ENCODE results near the gene WSB1.

WSB1 gene

GRCh38 chr17:27321372-27321771 lies 27.5 kb downstream of the WSB1 start:
- DNase-seq: no peak
- in situ Hi-C loops (cut with HindIII; ENCODE audit: low pct_ligation_motif_present, low sequenced_read_pairs): no loop called here
- H3K27ac ChIP-seq: no peak overlapping the region

GRCh38 chr17:27322026-27322425 lies 28.1 kb downstream of the WSB1 start:
- Histone ChIP-seq H3K27me3 (replicated peaks) (no peaks in the 10 kb centered on the region), H3K27ac (no peak overlapping the region), H3K36me3 (replicated peaks) (peaks cover 12% of the 10 kb centered on the region), H3K4me3 (ENCODE audit: low read depth, low read length) (no peak overlapping the region)
- in situ Hi-C loops (cut with HindIII; ENCODE audit: low pct_ligation_motif_present, low sequenced_read_pairs): no loop called here
- TF ChIP-seq, protein P1, sequence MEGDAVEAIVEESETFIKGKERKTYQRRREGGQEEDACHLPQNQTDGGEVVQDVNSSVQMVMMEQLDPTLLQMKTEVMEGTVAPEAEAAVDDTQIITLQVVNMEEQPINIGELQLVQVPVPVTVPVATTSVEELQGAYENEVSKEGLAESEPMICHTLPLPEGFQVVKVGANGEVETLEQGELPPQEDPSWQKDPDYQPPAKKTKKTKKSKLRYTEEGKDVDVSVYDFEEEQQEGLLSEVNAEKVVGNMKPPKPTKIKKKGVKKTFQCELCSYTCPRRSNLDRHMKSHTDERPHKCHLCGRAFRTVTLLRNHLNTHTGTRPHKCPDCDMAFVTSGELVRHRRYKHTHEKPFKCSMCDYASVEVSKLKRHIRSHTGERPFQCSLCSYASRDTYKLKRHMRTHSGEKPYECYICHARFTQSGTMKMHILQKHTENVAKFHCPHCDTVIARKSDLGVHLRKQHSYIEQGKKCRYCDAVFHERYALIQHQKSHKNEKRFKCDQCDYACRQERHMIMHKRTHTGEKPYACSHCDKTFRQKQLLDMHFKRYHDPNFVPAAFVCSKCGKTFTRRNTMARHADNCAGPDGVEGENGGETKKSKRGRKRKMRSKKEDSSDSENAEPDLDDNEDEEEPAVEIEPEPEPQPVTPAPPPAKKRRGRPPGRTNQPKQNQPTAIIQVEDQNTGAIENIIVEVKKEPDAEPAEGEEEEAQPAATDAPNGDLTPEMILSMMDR (IDR thresholded peaks at IDR 0.05; ENCODE audit: low read depth, low read length, missing control alignments): no peak
- DNase-seq: no peak

More at GRCh38 chr17:27321372-27321771, 27.5 kb downstream of the WSB1 start:
- no peak overlapping the region for H3K4me3 ChIP-seq (ENCODE audit: low read depth, low read length)
- H3K36me3 ChIP-seq (replicated peaks): peaks cover 18% of the 10 kb centered on the region
- no peaks in the 10 kb centered on the region for H3K27me3 ChIP-seq (replicated peaks)
- TF ChIP-seq, protein P1 (IDR thresholded peaks at IDR 0.05; ENCODE audit: low read depth, low read length, missing control alignments): no peak

- in situ Hi-C loops (cut with HindIII; ENCODE audit: low pct_ligation_motif_present, low sequenced_read_pairs): no loop called here
- no peak for DNase-seq
- Histone ChIP-seq H3K27me3 (replicated peaks) (no peaks in the 10 kb centered on the region), H3K4me3 (ENCODE audit: low read depth, low read length) (no peak overlapping the region), H3K36me3 (replicated peaks) (peaks cover 10% of the 10 kb centered on the region), H3K27ac (no peak overlapping the region)
- TF ChIP-seq, protein P1 (IDR thresholded peaks at IDR 0.05; ENCODE audit: low read depth, low read length, missing control alignments): no peak
Observed at GRCh38 chr17:27322690-27323508, 29.0 kb downstream of the WSB1 start.

DNA sequence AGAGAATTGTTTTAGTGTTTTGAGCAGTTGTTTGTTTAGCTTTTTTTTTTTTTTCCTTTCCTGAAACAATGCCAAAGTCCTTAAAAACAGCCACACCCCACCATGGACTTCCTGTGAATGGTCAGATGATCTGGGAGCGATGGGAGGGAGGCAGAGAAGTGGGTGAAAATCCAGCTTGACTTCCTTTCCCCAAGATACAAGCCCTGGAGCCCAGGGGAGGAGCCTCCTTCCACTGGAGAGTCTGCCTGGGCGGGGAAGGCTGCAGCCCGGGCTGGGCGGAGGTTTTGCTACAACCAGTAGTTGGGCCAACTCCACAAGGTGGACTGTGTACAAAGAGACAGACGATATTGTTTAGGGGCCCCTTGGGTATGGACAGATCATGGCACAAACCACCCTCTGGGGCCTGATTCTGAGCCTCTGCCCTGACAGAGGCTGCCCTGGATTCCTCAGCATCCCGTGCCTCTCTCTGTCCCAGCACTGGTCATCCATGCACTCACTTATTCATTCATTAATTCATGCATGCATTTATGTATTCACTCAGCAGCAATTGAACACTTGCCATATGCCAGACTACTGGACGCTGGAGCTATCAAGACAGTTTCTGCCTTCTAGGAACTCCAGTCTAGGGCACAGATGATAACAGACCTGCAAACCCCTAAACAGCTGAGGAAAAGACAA lies 29.8 kb downstream of the WSB1 start:
- no peaks in the 10 kb centered on the region for H3K27me3 ChIP-seq (replicated peaks)
- TF ChIP-seq, protein P1 (IDR thresholded peaks at IDR 0.05; ENCODE audit: low read depth, low read length, missing control alignments): no peak
- peak; percentile 17 for DNase-seq
- in situ Hi-C loops (cut with HindIII; ENCODE audit: low pct_ligation_motif_present, low sequenced_read_pairs): no loop called here
- H3K36me3 ChIP-seq (replicated peaks): peaks cover 4% of the 10 kb centered on the region
- no peak overlapping the region for H3K27ac ChIP-seq
- H3K4me3 ChIP-seq (ENCODE audit: low read depth, low read length): no peak overlapping the region

GRCh38 chr17:27324771-27325339 lies 30.9 kb downstream of the WSB1 start:
- H3K27me3 ChIP-seq (replicated peaks): no peaks in the 10 kb centered on the region
- no peaks in the 10 kb centered on the region for H3K36me3 ChIP-seq (replicated peaks)
- H3K27ac ChIP-seq: no peak overlapping the region
- TF ChIP-seq, protein P1 (IDR thresholded peaks at IDR 0.05; ENCODE audit: low read depth, low read length, missing control alignments): no peak
- in situ Hi-C loops (cut with HindIII; ENCODE audit: low pct_ligation_motif_present, low sequenced_read_pairs): loop anchor here (25.0 kb wide), 1 partner anchor 88 kb away; no protein-coding TSS in a partner anchor
- H3K4me3 ChIP-seq (ENCODE audit: low read depth, low read length): no peak overlapping the region
- no peak for DNase-seq
